ENCODE measurements around the gene CCL8.

CCL8 gene

GRCh38 chr17:34368196-34368945 lies 49.1 kb downstream of the CCL8 start:
- DNase-seq = no peak

GRCh38 chr17:34368946-34369500 lies 49.8 kb downstream of the CCL8 start:
- no peak for DNase-seq

- DNase-seq = no peak
Observed at GRCh38 chr17:34369571-34369970, 50.3 kb downstream of the CCL8 start.

GRCh38 chr17:34370376-34370996 lies 51.3 kb downstream of the CCL8 start:
- DNase-seq = no peak

GRCh38 chr17:34370997-34371395 lies 51.8 kb downstream of the CCL8 start:
- no peak for DNase-seq

Measured in NCI-H187 treated with DMSO at 0.1 percent for 48 hours (cell line).